Fibroblast of the conjunctiva (primary cell): ENCODE measurements around the gene CMTM8.
"Not testable (repeated sequence)": the region's sequence is repeated elsewhere in the genome, so short reads cannot be mapped to it uniquely, and the experiment has no call there.

Experiments
- DNase-seq: peaks from one replicate; pipeline ENCODE4 v3.0.0-alpha.2; 2010; ENCODE audit warnings: low read depth

Gene CMTM8

GRCh38 chr3:32238453-32239306 is at the start of gene CMTM8:
CMTM8 (plus strand) TSS chr3:32238680; CDS start chr3:32238973, 293 bp downstream.
- DNase-seq, result no peak

GRCh38 chr3:32189693-32190092 is 48.8 kb upstream of the CMTM8 start:
- DNase-seq, result no peak

GRCh38 chr3:32190556-32190955 is 47.9 kb upstream of the CMTM8 start:
- not testable (repeated sequence) for DNase-seq

GRCh38 chr3:32193101-32193500 is 45.4 kb upstream of the CMTM8 start:
- DNase-seq, result no peak

GRCh38 chr3:32194653-32195052 is 43.8 kb upstream of the CMTM8 start:
- no peak for DNase-seq

GRCh38 chr3:32195995-32196540 is 42.4 kb upstream of the CMTM8 start:
- no peak for DNase-seq

GRCh38 chr3:32197991-32198390 is 40.5 kb upstream of the CMTM8 start:
- no peak for DNase-seq

- no peak for DNase-seq
Observed at GRCh38 chr3:32198714-32199113, 39.8 kb upstream of the CMTM8 start.

- DNase-seq, result peak; percentile 47
Observed at GRCh38 chr3:32200490-32200889, 38.0 kb upstream of the CMTM8 start.

- no peak for DNase-seq
Observed at GRCh38 chr3:32200992-32201758, 37.3 kb upstream of the CMTM8 start.

- no peak for DNase-seq
Observed at GRCh38 chr3:32202496-32202895, 36.0 kb upstream of the CMTM8 start.

- no peak for DNase-seq
Observed at GRCh38 chr3:32203854-32204253, 34.6 kb upstream of the CMTM8 start.

- DNase-seq, result no peak
Observed at GRCh38 chr3:32208447-32208846, 30.0 kb upstream of the CMTM8 start.

- DNase-seq, result no peak
Observed at GRCh38 chr3:32215185-32215584, 23.3 kb upstream of the CMTM8 start.

- DNase-seq, result no peak
Observed at GRCh38 chr3:32216172-32216783, 22.2 kb upstream of the CMTM8 start.

- DNase-seq, result no peak
Observed at GRCh38 chr3:32217339-32217738, 21.1 kb upstream of the CMTM8 start.

GRCh38 chr3:32219537-32219936 is 18.9 kb upstream of the CMTM8 start:
- no peak for DNase-seq

- no peak for DNase-seq
Observed at GRCh38 chr3:32220006-32220405, 18.5 kb upstream of the CMTM8 start.

- no peak for DNase-seq
Observed at GRCh38 chr3:32222950-32223349, 15.5 kb upstream of the CMTM8 start.

GRCh38 chr3:32224016-32224516 is 14.4 kb upstream of the CMTM8 start:
- no peak for DNase-seq

GRCh38 chr3:32226875-32227500 is 11.5 kb upstream of the CMTM8 start:
- peak; percentile 22 for DNase-seq

GRCh38 chr3:32228743-32229142 is 9.7 kb upstream of the CMTM8 start:
- not testable (repeated sequence) for DNase-seq
